Central memory CD8-positive, alpha-beta T cell (primary cell): ENCODE measurements around the gene PREP.

ENCODE experiments used
- ATAC-seq: fragments of 150-1000 bp; cut with Tn5 transposase; replicated peaks from 2 replicates; pipeline ENCODE4 v1.10.0; 2022; ENCODE audit warnings: mild to moderate bottlenecking, moderate FRiP score, moderate number of reproducible peaks; ENCODE audit not compliant: poor library complexity, severe bottlenecking; ENCODE audit errors: extremely low read depth
- DNase-seq, 2 donors: peaks; one replicate each; pipeline ENCODE4 v3.0.0; 2021; ENCODE audit warnings: low spot score in 2 of 2
- H3K27ac Mint-ChIP-seq: one replicate; pipeline ENCODE4 v1.8.0; 2022; ENCODE audit warnings: low read depth, mild to moderate bottlenecking, moderate library complexity, mixed read lengths
- H3K27me3 Mint-ChIP-seq: one replicate; pipeline ENCODE4 v1.8.0; 2022; ENCODE audit warnings: mixed read lengths
- H3K36me3 Mint-ChIP-seq: one replicate; pipeline ENCODE4 v1.8.0; 2022; ENCODE audit warnings: mild to moderate bottlenecking, moderate library complexity, mixed read lengths; ENCODE audit not compliant: insufficient read depth
- H3K4me1 Mint-ChIP-seq: one replicate; pipeline ENCODE4 v1.8.0; 2022; ENCODE audit warnings: mixed read lengths
- H3K4me3 Mint-ChIP-seq: one replicate; pipeline ENCODE4 v1.8.0; 2022; ENCODE audit warnings: mild to moderate bottlenecking, moderate library complexity, mixed read lengths
- H3K9me3 Mint-ChIP-seq: one replicate; pipeline ENCODE4 v1.8.0; 2022; ENCODE audit warnings: mixed read lengths

PREP gene

GRCh38 chr6:105291525-105291924 is 111.4 kb downstream of the PREP start:
- DNase-seq (no peak), ATAC-seq (no peak)
- no peaks in the 10 kb centered on the region for H3K27me3 Mint-ChIP-seq
- H3K4me3 Mint-ChIP-seq = no peak overlapping the region
- H3K27ac Mint-ChIP-seq = no peak overlapping the region
- H3K9me3 Mint-ChIP-seq = no peaks in the 10 kb centered on the region
- H3K36me3 Mint-ChIP-seq = peaks cover 16% of the 10 kb centered on the region
- H3K4me1 Mint-ChIP-seq = peaks cover 39% of the 10 kb centered on the region

- peaks cover 32% of the 10 kb centered on the region for H3K36me3 Mint-ChIP-seq
- H3K4me1 Mint-ChIP-seq = no peaks in the 10 kb centered on the region
- ATAC-seq (no peak), DNase-seq (no peak)
- no peaks in the 10 kb centered on the region for H3K9me3 Mint-ChIP-seq
- no peak overlapping the region for H3K4me3 Mint-ChIP-seq
- no peak overlapping the region for H3K27ac Mint-ChIP-seq
- H3K27me3 Mint-ChIP-seq = no peaks in the 10 kb centered on the region
Measured at GRCh38 chr6:105282631-105283585, 120.0 kb downstream of the PREP start.

- H3K27me3 Mint-ChIP-seq = no peaks in the 10 kb centered on the region
- H3K9me3 Mint-ChIP-seq = no peaks in the 10 kb centered on the region
- H3K36me3 Mint-ChIP-seq = peaks cover 34% of the 10 kb centered on the region
- DNase-seq = no peak
- no peak overlapping the region for H3K4me3 Mint-ChIP-seq
- H3K27ac Mint-ChIP-seq = no peak overlapping the region
- no peaks in the 10 kb centered on the region for H3K4me1 Mint-ChIP-seq
- no peak for ATAC-seq
Measured at GRCh38 chr6:105280033-105280432, 122.8 kb downstream of the PREP start.

- DNase-seq (no peak), ATAC-seq (no peak)
- Mint-ChIP-seq H3K36me3 (peaks cover 31% of the 10 kb centered on the region), H3K4me3 (no peak overlapping the region), H3K9me3 (no peaks in the 10 kb centered on the region), H3K4me1 (no peaks in the 10 kb centered on the region), H3K27ac (no peak overlapping the region), H3K27me3 (no peaks in the 10 kb centered on the region)
Measured at GRCh38 chr6:105279463-105279862, 123.4 kb downstream of the PREP start.

- Mint-ChIP-seq H3K4me1 (no peaks in the 10 kb centered on the region), H3K9me3 (no peaks in the 10 kb centered on the region), H3K27me3 (no peaks in the 10 kb centered on the region), H3K27ac (no peak overlapping the region), H3K4me3 (no peak overlapping the region), H3K36me3 (peaks cover 31% of the 10 kb centered on the region)
- no peak for ATAC-seq
- no peak for DNase-seq
Measured at GRCh38 chr6:105278813-105279212, 124.1 kb downstream of the PREP start.

GRCh38 chr6:105278035-105278434 is 124.8 kb downstream of the PREP start:
- Mint-ChIP-seq H3K4me3 (no peak overlapping the region), H3K36me3 (peaks cover 27% of the 10 kb centered on the region), H3K4me1 (peaks cover 1% of the 10 kb centered on the region), H3K9me3 (no peaks in the 10 kb centered on the region), H3K27ac (no peak overlapping the region), H3K27me3 (no peaks in the 10 kb centered on the region)
- ATAC-seq = no peak
- DNase-seq = no peak

- no peak overlapping the region for H3K4me3 Mint-ChIP-seq
- H3K27ac Mint-ChIP-seq = no peak overlapping the region
- DNase-seq (no peak), ATAC-seq (no peak)
- H3K4me1 Mint-ChIP-seq = peaks cover 5% of the 10 kb centered on the region
- no peaks in the 10 kb centered on the region for H3K9me3 Mint-ChIP-seq
- H3K27me3 Mint-ChIP-seq = no peaks in the 10 kb centered on the region
- H3K36me3 Mint-ChIP-seq = peaks cover 27% of the 10 kb centered on the region
Measured at GRCh38 chr6:105276374-105276773, 126.5 kb downstream of the PREP start.

GRCh38 chr6:105275542-105275941 is 127.3 kb downstream of the PREP start:
- Mint-ChIP-seq H3K36me3 (peaks cover 22% of the 10 kb centered on the region), H3K27ac (no peak overlapping the region), H3K9me3 (no peaks in the 10 kb centered on the region), H3K4me1 (peaks cover 5% of the 10 kb centered on the region), H3K4me3 (no peak overlapping the region), H3K27me3 (no peaks in the 10 kb centered on the region)
- ATAC-seq = no peak
- no peak for DNase-seq

- no peak overlapping the region for H3K27ac Mint-ChIP-seq
- H3K4me1 Mint-ChIP-seq = peaks cover 5% of the 10 kb centered on the region
- DNase-seq (no peak), ATAC-seq (no peak)
- no peaks in the 10 kb centered on the region for H3K27me3 Mint-ChIP-seq
- no peaks in the 10 kb centered on the region for H3K9me3 Mint-ChIP-seq
- H3K36me3 Mint-ChIP-seq = peaks cover 16% of the 10 kb centered on the region
- no peak overlapping the region for H3K4me3 Mint-ChIP-seq
Measured at GRCh38 chr6:105274678-105275077, 128.2 kb downstream of the PREP start.

- DNase-seq (no peak), ATAC-seq (no peak)
- H3K9me3 Mint-ChIP-seq = no peaks in the 10 kb centered on the region
- H3K27me3 Mint-ChIP-seq = no peaks in the 10 kb centered on the region
- no peak overlapping the region for H3K27ac Mint-ChIP-seq
- H3K36me3 Mint-ChIP-seq = peaks cover 16% of the 10 kb centered on the region
- peaks cover 5% of the 10 kb centered on the region for H3K4me1 Mint-ChIP-seq
- no peak overlapping the region for H3K4me3 Mint-ChIP-seq
Measured at GRCh38 chr6:105273589-105273988, 129.3 kb downstream of the PREP start.

- no peak for ATAC-seq
- Mint-ChIP-seq H3K9me3 (no peaks in the 10 kb centered on the region), H3K36me3 (peaks cover 14% of the 10 kb centered on the region), H3K4me3 (no peak overlapping the region), H3K4me1 (peaks cover 5% of the 10 kb centered on the region), H3K27ac (no peak overlapping the region), H3K27me3 (no peaks in the 10 kb centered on the region)
- no peak for DNase-seq
Measured at GRCh38 chr6:105272786-105273185, 130.1 kb downstream of the PREP start.

GRCh38 chr6:105270511-105270910 is 132.4 kb downstream of the PREP start:
- Mint-ChIP-seq H3K9me3 (no peaks in the 10 kb centered on the region), H3K27me3 (peaks cover 8% of the 10 kb centered on the region), H3K4me1 (peaks cover 5% of the 10 kb centered on the region), H3K36me3 (no peaks in the 10 kb centered on the region), H3K27ac (no peak overlapping the region), H3K4me3 (no peak overlapping the region)
- DNase-seq (no peak), ATAC-seq (no peak)

GRCh38 chr6:105269390-105269789 is 133.5 kb downstream of the PREP start:
- Mint-ChIP-seq H3K36me3 (no peaks in the 10 kb centered on the region), H3K4me1 (peaks cover 5% of the 10 kb centered on the region), H3K27me3 (peaks cover 11% of the 10 kb centered on the region), H3K9me3 (no peaks in the 10 kb centered on the region), H3K27ac (no peak overlapping the region), H3K4me3 (no peak overlapping the region)
- DNase-seq (no peak), ATAC-seq (no peak)
